NK-92 (cell line): Measurements from ENCODE around the gene SPZ1.
"Not testable (repeated sequence)": the region's sequence is repeated elsewhere in the genome, so short reads cannot be mapped to it uniquely, and the experiment has no call there.

Experiments
- DNase-seq: peaks from one replicate; lab custom pipeline; 2025; ENCODE audit not compliant: unreplicated experiment; lab: John Stamatoyannopoulos, UW

The SPZ1 gene

DNA sequence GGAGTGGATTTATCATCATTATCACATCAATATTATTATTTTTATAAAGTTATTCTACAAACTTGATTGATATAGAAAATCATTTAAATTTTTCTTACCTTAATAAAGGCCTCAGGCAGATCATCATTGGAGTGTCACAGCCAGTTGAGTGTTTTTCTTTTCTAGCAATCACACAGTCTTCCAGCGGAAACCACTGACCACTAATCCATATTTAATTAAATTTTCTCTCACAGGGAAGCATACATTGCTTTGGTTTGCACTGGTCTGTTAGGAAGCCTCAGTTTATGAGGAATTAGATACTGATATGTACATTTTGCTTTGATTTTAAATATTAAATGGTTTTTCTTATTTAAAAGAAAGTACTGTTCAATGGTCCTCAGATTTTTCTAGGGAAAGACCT lies 6.7 kb downstream of the SPZ1 start:
- no peak for DNase-seq

- DNase-seq: no peak
Measured at GRCh38 chr5:80337379-80337778, 17.6 kb downstream of the SPZ1 start.

DNA sequence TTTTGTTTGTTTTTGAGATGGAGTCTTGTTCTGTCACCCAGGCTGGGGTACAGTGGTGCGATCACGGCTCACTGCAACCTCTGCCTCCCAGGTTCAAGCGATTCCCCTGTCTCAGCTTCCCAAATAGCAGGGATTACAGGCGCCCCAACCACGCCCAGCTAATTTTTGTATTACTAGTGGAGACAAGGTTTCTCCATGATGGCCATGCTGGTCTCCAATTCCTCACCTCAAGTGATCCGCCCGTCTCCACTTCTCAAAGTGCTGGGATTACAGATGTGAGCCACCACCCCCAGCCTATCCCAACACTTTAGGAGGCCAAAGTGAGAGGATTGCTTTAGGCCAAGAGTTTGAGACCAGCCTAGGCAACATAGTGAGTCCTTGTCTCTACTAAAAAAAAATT lies 19.3 kb downstream of the SPZ1 start:
- no peak for DNase-seq

- DNase-seq: no peak
Measured at GRCh38 chr5:80341016-80341775, 21.4 kb downstream of the SPZ1 start.

DNA sequence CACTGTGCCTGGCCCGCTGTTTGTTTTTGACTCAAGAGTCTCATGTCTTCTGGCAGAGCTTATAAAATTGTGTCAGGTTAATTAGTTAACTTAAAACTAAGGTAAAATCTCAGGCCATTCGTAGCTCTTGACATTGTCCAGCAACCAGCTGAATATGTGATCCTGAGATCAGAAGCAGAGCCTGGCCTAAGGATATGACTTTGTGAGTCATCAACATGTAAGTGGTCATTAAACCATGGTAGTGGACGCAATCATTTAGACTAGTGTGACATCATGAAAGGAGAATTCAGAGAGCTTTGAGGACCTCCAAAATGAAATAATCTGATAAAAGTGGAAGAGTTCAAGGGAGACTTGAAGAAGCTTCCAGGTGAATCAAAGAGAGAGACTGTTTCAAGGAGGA lies 23.3 kb downstream of the SPZ1 start:
- DNase-seq: no peak

- no peak for DNase-seq
Measured at GRCh38 chr5:80346055-80346454, 26.3 kb downstream of the SPZ1 start.

DNA sequence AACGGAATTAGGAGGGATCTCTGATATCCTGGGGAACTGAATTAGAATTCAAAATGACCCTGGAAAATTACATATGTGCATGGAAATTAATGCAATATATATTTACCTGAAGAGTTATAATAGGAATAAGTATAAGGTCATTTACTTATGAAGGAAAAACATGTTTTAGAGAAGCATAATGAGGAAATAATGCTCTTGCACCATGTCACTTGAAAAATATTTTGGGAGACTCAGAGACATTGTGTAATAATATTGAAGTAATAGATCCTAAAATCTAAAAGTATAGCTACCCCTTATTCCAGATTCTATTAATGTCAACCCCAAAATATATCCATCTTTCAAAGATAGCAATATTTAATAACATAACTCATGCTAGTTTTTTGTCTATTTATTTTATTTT lies 28.4 kb downstream of the SPZ1 start:
- DNase-seq: no peak

GRCh38 chr5:80351019-80351418 lies 31.2 kb downstream of the SPZ1 start:
- not testable (repeated sequence) for DNase-seq

DNA sequence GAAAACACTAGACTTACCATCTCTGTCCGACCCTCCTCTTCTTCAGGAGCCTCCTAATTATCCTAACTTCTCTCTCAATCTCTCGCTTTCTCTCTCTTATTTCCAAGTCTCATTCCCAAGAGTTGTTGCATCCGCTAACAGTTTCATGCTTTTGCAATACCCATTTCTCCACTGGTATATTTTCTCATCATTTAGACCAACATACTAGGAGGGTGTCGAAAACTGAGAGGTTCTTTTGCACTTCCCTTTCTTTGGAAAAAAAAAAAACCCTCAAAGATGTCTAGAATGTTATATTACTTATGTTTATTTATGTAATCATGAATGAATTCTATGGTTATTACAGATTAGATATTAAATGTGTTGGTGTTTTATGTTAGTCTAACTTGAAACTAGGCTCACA lies 35.9 kb downstream of the SPZ1 start:
- DNase-seq: no peak

DNA sequence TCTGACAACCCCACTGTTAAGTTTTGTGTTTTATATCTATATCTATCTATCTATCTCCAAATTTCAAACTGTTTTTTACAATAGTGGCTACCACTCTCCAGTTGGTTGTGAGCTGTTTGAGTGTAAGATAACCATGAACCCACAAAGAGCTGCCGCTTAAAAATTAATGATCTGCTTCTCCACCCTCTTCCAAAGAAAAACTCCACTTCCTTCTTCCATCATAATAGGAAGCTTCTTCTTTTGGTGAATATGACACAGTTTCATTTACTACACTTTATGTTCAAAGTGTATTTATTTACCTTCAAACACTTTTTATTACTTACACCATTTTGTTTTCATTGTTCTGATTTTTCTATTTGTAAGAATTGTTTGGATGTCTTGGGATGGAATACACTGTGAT lies 37.9 kb downstream of the SPZ1 start:
- no peak for DNase-seq

- DNase-seq: no peak
Measured at GRCh38 chr5:80360914-80361444, 41.2 kb downstream of the SPZ1 start.

GRCh38 chr5:80364892-80365291 lies 45.1 kb downstream of the SPZ1 start:
- no peak for DNase-seq

DNA sequence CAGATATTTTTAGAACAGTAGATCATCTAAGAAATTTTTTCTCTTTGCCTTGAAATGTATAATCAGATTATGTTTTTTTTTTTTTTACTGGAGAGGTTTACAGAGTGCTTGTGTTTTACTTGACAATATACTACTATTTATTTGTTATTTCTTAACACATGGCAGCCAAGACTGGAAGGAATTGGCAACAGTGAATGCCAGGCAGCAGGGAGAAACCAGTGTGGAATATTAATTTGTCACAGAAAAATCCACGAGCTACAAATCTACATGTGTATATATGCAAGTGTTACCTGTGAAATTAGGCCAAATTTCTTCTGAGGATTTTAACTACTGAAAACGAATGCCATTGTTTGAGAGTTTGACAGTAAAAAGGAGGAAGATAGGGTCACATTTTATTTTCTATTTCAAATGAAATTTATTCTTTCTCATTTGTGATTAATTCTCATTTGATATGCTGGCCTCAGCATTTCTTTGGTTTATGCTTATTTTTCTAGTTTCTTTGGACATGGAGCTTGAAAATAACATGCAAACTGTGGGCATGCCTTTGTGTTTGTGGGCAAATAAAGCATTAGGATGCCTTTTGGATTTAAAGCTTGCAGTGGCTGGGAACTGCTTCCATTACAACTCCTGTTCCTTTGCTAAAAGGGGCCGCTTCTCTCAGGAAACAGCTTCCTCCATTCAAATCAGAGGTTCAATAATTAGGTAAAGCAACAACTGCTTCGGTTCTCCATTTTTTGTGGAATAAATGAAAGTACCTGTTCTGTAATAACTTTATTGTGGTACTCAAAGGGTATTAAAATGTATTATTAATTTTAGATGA lies 49.1 kb downstream of the SPZ1 start:
- no peak for DNase-seq

DNA sequence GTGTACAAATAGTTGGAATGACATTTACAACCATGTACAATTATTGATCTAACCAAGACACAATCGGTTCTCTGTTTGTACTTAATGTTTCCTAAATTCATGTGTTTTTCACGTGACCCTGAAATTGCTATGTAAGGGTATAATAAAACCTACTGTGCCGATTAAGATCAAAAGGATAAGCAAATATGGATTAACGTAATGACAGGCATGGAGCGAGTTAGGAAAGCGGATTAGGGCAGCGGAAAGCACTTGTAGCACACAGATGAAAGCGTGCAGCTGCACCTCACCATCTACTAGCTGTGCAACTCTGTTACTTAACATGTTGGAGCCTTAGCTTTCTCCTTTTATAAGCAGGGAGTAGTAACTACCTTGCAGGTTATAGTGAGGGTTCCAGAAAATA lies 49.7 kb downstream of the SPZ1 start:
- DNase-seq: no peak

- DNase-seq: no peak
Measured at GRCh38 chr5:80370390-80370789, 50.6 kb downstream of the SPZ1 start.
